ENCODE data around the gene TOP3A.

DNA sequence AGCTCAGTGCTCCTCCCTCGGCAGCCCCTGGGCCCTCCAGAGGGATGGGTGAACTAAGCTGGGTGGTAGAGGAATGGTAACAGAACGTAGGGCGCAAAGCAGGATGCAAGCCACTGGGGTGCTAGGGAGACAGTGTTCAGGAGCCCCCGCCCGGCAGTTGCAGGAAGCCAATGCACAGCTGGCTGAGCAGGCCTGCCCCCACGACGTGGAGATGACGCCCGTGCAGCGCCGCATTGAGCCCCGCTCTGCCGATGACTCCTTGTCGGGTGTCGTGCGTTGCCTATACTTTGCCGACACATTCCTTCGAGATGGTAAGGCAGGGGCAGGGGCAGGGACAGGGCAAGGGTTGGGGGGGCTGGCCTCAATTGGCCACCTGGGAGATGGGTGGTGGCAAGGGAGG, 76.5 kb downstream of the TOP3A start:
- TF ChIP-seq, protein P1, sequence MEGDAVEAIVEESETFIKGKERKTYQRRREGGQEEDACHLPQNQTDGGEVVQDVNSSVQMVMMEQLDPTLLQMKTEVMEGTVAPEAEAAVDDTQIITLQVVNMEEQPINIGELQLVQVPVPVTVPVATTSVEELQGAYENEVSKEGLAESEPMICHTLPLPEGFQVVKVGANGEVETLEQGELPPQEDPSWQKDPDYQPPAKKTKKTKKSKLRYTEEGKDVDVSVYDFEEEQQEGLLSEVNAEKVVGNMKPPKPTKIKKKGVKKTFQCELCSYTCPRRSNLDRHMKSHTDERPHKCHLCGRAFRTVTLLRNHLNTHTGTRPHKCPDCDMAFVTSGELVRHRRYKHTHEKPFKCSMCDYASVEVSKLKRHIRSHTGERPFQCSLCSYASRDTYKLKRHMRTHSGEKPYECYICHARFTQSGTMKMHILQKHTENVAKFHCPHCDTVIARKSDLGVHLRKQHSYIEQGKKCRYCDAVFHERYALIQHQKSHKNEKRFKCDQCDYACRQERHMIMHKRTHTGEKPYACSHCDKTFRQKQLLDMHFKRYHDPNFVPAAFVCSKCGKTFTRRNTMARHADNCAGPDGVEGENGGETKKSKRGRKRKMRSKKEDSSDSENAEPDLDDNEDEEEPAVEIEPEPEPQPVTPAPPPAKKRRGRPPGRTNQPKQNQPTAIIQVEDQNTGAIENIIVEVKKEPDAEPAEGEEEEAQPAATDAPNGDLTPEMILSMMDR (IDR thresholded peaks at IDR 0.05; ENCODE audit: low read length) = no peak
- TF ChIP-seq EZH2 (IDR thresholded peaks at IDR 0.05; ENCODE audit: borderline replicate concordance, low read length) = no peak
